Urinary bladder (tissue), 4 donors: Measurements from ENCODE around the gene OR52B2. TPM values are rescaled to one million over a fixed set of nuclear protein-coding genes. Genes with fewer than 3 reads are reported as not detected.

Experiments
- DNase-seq: peaks from one replicate; pipeline ENCODE4 v3.0.0-alpha.2; 2015; ENCODE audit errors: extremely low spot score
- H3K27ac ChIP-seq: one replicate; pipeline ENCODE4 v1.5.1; 2013; ENCODE audit warnings: low read depth, mild to moderate bottlenecking, moderate library complexity
- H3K36me3 ChIP-seq: one replicate; pipeline ENCODE4 v1.6.1; 2013; ENCODE audit warnings: mild to moderate bottlenecking, moderate library complexity; ENCODE audit not compliant: insufficient read depth
- H3K4me1 ChIP-seq: one replicate; pipeline ENCODE4 v1.6.1; 2013; ENCODE audit warnings: mild to moderate bottlenecking, moderate library complexity; ENCODE audit not compliant: insufficient read depth
- H3K4me3 ChIP-seq: one replicate; pipeline ENCODE4 v1.5.1; 2013; ENCODE audit warnings: low read depth, low read length
- WGBS: extraction: QIAGEN DNeasy Blood & Tissue Kit; methylation state at CpG from one replicate; pipeline ENCODE4 v1.1.7; 2013; 5-methylcytosine and 5-hydroxymethylcytosine counted together
- polyA plus RNA-seq: library from polyadenylated mRNA; stranded (reverse); fragments of 200-250 nt; gene quantifications from one replicate; pipeline ENCODE4 v1.2.3, GENCODE V29; 2013
- total RNA-seq: library from RNA; depleted of rRNA; stranded (reverse); fragments of >200 nt; gene quantifications from one replicate; pipeline ENCODE4 v1.2.3, GENCODE V29; 2014
- donor health status: healthy with polysubstance abuse.
- donor health status: healthy.

OR52B2 gene
- total and polyA plus RNA-seq, 2 donors = not detected

GRCh38 chr11:6129635-6130034, 40.5 kb downstream of the OR52B2 start:
- DNase-seq = no peak
- no peak overlapping the region for H3K27ac ChIP-seq
- H3K4me1 ChIP-seq = no peaks in the 10 kb centered on the region
- 82% methylated on average over 1 of the region's 1 CpG for WGBS
- H3K36me3 ChIP-seq = no peaks in the 10 kb centered on the region
- H3K4me3 ChIP-seq = no peak overlapping the region

DNA sequence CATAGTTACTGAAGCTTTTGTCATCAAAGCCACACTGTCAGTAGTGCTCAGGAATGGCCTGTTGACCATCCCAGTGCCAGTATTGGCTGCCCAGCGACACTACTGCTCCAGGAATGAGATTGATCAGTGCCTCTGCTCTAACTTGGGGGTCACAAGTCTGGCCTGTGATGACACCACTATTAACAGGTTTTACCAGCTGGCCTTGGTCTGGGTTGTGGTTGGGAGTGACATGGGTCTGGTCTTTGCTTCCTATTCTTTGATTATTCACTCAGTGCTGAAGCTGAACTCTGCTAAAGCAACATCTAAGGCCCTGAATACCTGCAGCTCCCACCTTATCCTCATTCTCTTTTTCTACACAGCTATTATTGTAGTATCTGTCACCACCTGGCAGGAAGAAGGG, 41.1 kb downstream of the OR52B2 start:
- Histone ChIP-seq H3K4me1 (no peaks in the 10 kb centered on the region), H3K27ac (no peak overlapping the region), H3K4me3 (no peak overlapping the region), H3K36me3 (no peaks in the 10 kb centered on the region)
- 69% methylated on average over 1 of the region's 1 CpG for WGBS
- DNase-seq = no peak

GRCh38 chr11:6127881-6128280, 42.2 kb downstream of the OR52B2 start:
- Histone ChIP-seq H3K36me3 (no peaks in the 10 kb centered on the region), H3K27ac (no peak overlapping the region), H3K4me3 (no peak overlapping the region), H3K4me1 (no peaks in the 10 kb centered on the region)
- DNase-seq = no peak
- WGBS = 63% methylated on average over 4 of the region's 4 CpGs

DNA sequence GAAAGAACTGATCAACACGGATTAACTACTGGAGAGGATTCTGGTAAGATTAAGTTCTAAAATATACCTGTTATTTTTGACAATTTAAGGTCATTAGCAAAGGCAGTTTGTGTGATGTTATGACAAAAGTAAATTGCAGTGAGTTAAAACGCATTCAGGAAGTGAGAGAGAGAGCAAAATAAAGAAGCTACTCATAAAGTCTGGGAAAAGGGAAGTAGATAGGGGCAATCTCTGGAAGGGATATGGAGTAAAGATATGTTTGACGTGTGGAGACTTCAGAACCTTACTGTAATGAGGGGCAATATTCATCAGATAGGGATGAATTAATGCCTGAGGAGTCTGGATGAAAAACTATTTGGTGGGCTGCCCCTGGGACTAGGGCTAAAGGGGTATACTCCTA, 45.9 kb downstream of the OR52B2 start:
- Histone ChIP-seq H3K36me3 (no peaks in the 10 kb centered on the region), H3K27ac (no peak overlapping the region), H3K4me3 (no peak overlapping the region), H3K4me1 (no peaks in the 10 kb centered on the region)
- no peak for DNase-seq
- 48% methylated on average over 3 of the region's 3 CpGs for WGBS

Other genes with a start within 250 kb of the OR52B2 start
- gene OR56A3, start 228.1 kb downstream of the OR52B2 start, total RNA-seq = not detected
- gene OR56A3, start 228.1 kb downstream of the OR52B2 start, polyA plus RNA-seq = not detected
- not detected for gene OR56A5, start 201.8 kb downstream of the OR52B2 start, total RNA-seq
- not detected for gene OR56A5, start 201.8 kb downstream of the OR52B2 start, polyA plus RNA-seq
- not detected for gene OR52L1, start 183.3 kb downstream of the OR52B2 start, total RNA-seq
- not detected for gene OR52L1, start 183.3 kb downstream of the OR52B2 start, polyA plus RNA-seq
- gene OR56A4, start 163.4 kb downstream of the OR52B2 start, total RNA-seq = not detected
- not detected for gene OR56A4, start 163.4 kb downstream of the OR52B2 start, polyA plus RNA-seq
- 0.05 TPM for gene OR56A1, start 139.6 kb downstream of the OR52B2 start, total RNA-seq
- not detected for gene OR56A1, start 139.6 kb downstream of the OR52B2 start, polyA plus RNA-seq
- gene OR56B4, start 62.6 kb downstream of the OR52B2 start, total RNA-seq = not detected
- not detected for gene OR56B4, start 62.6 kb downstream of the OR52B2 start, polyA plus RNA-seq
- gene OR52W1, start 28.9 kb upstream of the OR52B2 start, total RNA-seq = not detected
- gene OR52W1, start 28.9 kb upstream of the OR52B2 start, polyA plus RNA-seq = not detected
- not detected for gene C11orf42, start 35.2 kb upstream of the OR52B2 start, total RNA-seq
- not detected for gene C11orf42, start 35.2 kb upstream of the OR52B2 start, polyA plus RNA-seq
- 14.5 TPM for gene FHIP1B, start 64.3 kb upstream of the OR52B2 start, total RNA-seq
- 35.4 TPM for gene FHIP1B, start 64.3 kb upstream of the OR52B2 start, polyA plus RNA-seq
- not detected for gene CNGA4, start 68.8 kb upstream of the OR52B2 start, total RNA-seq
- 0.28 TPM for gene CNGA4, start 68.8 kb upstream of the OR52B2 start, polyA plus RNA-seq
- gene CCKBR, start 89.5 kb upstream of the OR52B2 start, total RNA-seq = not detected
- gene CCKBR, start 89.5 kb upstream of the OR52B2 start, polyA plus RNA-seq = 0.04 TPM
- gene CAVIN3, start 150.2 kb upstream of the OR52B2 start, total RNA-seq = 36.7 TPM
- 254 TPM for gene CAVIN3, start 150.2 kb upstream of the OR52B2 start, polyA plus RNA-seq
- 9.5 TPM for gene SMPD1, start 220.1 kb upstream of the OR52B2 start, total RNA-seq
- gene SMPD1, start 220.1 kb upstream of the OR52B2 start, polyA plus RNA-seq = 33.8 TPM
- 31.8 TPM for gene APBB1, start 248.8 kb upstream of the OR52B2 start, total RNA-seq
- gene APBB1, start 248.8 kb upstream of the OR52B2 start, polyA plus RNA-seq = 68.7 TPM